Duodenal mucosa (tissue), 2 donors: Measurements from ENCODE around the gene TSKU.

Experiments
- H3K27ac ChIP-seq: one replicate; pipeline ENCODE4 v1.7.0; 2013; ENCODE audit warnings: low read depth, low read length
- H3K27me3 ChIP-seq, 2 donors: one replicate each; pipeline ENCODE4 v1.7.0; 2013; ENCODE audit warnings: low read length in 2 of 2, control low read depth in 1 of 2; ENCODE audit not compliant: insufficient read depth in 2 of 2, control insufficient read depth in 1 of 2
- H3K36me3 ChIP-seq, 2 donors: one replicate each; pipeline ENCODE4 v1.7.0; 2013; ENCODE audit warnings: low read length in 2 of 2, control low read depth in 1 of 2; ENCODE audit not compliant: insufficient read depth in 2 of 2, control insufficient read depth in 1 of 2
- H3K4me1 ChIP-seq, 2 donors: one replicate each; pipeline ENCODE4 v1.7.0; 2013; ENCODE audit warnings: low read length in 2 of 2, control low read depth in 1 of 2; ENCODE audit not compliant: insufficient read depth in 2 of 2, control insufficient read depth in 1 of 2
- H3K4me3 ChIP-seq, 2 donors: one replicate each; pipeline ENCODE4 v1.7.0; 2013; ENCODE audit warnings: low read length in 2 of 2, low read depth in 1 of 2
- H3K9ac ChIP-seq, 2 donors: one replicate each; pipeline ENCODE4 v1.7.0; 2013; ENCODE audit warnings: low read length in 2 of 2, low read depth in 1 of 2
- H3K9me3 ChIP-seq, 2 donors: one replicate each; pipeline ENCODE4 v1.7.0; 2013; ENCODE audit warnings: low read length in 2 of 2, control low read depth in 1 of 2; ENCODE audit not compliant: control insufficient read depth in 1 of 2

The TSKU gene

GRCh38 chr11:76762867-76763572, 20.1 kb upstream of the TSKU start:
- Histone ChIP-seq H3K4me3 (no peak overlapping the region), H3K36me3 (no peaks in the 10 kb centered on the region), H3K9me3 (no peaks in the 10 kb centered on the region), H3K27ac (no peak overlapping the region), H3K9ac (no peak overlapping the region), H3K4me1 (peaks cover 30 to 33% of the 10 kb centered on the region in 2 donors), H3K27me3 (no peaks in the 10 kb centered on the region)

DNA sequence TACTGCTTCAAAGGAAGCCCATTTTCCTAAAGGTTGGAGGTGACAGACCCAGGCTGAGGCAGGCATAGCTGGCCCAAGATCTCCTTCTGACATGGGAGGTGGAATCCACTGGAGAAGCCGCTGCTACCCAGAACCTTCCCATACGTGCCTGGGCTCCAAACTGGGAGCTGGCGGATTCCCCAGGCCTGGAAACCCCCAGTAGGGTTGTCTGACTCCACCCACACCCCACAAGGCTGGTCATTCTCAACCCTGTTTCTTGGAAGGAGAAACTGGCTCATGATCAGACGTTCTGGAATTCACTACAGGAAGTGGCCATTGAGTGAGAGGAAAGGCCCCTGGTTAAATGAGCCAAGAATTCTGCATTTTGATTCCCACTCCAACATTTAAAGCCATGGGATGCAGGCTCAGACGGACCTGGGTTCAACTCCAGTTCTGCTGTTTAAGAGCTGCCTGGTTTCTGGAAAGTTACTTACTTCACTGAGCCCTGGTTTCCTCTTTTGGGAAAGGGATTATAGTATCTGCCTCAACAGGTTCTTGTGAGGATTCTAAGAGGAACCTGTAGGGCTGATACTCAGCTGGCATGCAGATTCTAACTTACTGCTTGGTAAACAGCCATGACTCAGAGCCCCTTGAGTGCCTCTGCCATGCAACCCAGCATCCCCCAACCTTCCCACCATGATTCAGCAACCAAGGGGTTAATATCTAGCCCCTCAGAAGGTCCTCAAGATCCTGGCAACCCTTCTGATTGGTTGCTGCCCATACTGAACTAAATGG, 19.4 kb upstream of the TSKU start:
- H3K9ac ChIP-seq, result no peak overlapping the region
- H3K9me3 ChIP-seq, result no peaks in the 10 kb centered on the region
- no peak overlapping the region for H3K27ac ChIP-seq
- no peaks in the 10 kb centered on the region for H3K36me3 ChIP-seq
- H3K4me1 ChIP-seq, result peaks cover 38 to 40% of the 10 kb centered on the region in 2 donors
- no peak overlapping the region for H3K4me3 ChIP-seq
- H3K27me3 ChIP-seq, result no peaks in the 10 kb centered on the region

- Histone ChIP-seq H3K36me3 (no peaks in the 10 kb centered on the region), H3K4me1 (peaks cover 50 to 53% of the 10 kb centered on the region in 2 donors), H3K9ac (no peak overlapping the region), H3K4me3 (no peak overlapping the region), H3K27ac (no peak overlapping the region), H3K27me3 (no peaks in the 10 kb centered on the region), H3K9me3 (no peaks in the 10 kb centered on the region)
These were observed 18.1 kb upstream of the TSKU start for GRCh38 chr11:76764941-76765665.

GRCh38 chr11:76765863-76766350, 17.2 kb upstream of the TSKU start:
- H3K9me3 ChIP-seq, result no peaks in the 10 kb centered on the region
- H3K4me3 ChIP-seq, result no peak overlapping the region
- no peak overlapping the region for H3K27ac ChIP-seq
- H3K4me1 ChIP-seq, result peaks cover 58 to 61% of the 10 kb centered on the region in 2 donors
- no peaks in the 10 kb centered on the region for H3K27me3 ChIP-seq
- H3K36me3 ChIP-seq, result no peaks in the 10 kb centered on the region
- no peak overlapping the region for H3K9ac ChIP-seq

GRCh38 chr11:76766521-76766920, 16.6 kb upstream of the TSKU start:
- Histone ChIP-seq H3K9ac (no peak overlapping the region), H3K4me1 (peaks cover 64 to 68% of the 10 kb centered on the region in 2 donors), H3K4me3 (no peak overlapping the region), H3K36me3 (no peaks in the 10 kb centered on the region), H3K27me3 (no peaks in the 10 kb centered on the region), H3K9me3 (no peaks in the 10 kb centered on the region), H3K27ac (no peak overlapping the region)

- Histone ChIP-seq H3K27ac (no peak overlapping the region), H3K4me3 (peak overlapping the region; percentile 5 to 34), H3K27me3 (no peaks in the 10 kb centered on the region)
These were observed 15.5 kb upstream of the TSKU start for GRCh38 chr11:76767659-76768058.

DNA sequence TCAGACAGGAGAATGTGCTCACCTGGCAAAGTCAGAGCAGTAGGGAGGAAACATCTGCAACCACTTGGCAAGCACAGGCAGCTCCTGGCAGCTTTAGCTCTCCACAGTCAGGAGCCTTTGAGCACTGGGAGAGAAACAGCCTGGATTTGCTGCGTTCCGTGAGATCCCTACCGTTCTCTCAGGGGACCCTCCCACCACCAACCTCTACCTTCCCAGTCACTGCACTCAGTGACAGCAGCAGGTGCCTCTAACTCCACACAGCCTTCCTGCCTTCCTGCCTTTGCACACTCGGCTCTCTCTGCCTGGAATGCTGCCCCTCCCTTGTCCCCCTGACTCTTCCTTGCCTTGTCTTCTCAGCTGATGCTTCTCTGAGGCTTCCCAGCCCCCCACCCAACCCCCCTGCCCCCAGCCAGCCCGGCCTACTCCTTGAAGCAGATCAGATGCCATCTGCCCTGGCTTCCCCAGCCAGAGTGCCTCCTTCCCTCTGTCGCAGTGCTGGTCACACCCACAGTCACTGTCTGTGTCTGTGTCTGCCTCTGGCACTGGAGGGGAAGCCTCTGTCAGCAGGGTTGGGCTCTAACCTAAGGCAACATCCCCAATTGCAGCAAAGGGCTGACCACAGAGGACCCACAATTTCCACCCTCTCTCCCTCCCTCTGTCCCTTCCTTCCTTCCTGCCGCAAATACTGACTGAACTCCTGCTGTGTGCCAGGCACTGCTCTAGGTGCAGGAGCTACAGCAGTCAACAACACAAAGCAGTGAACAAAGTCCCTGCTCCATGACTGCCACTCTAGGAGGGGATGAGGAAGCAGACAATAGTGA, 14.9 kb upstream of the TSKU start:
- Histone ChIP-seq H3K4me3 (peak overlapping the region; percentile 50 to 55), H3K27me3 (no peaks in the 10 kb centered on the region), H3K27ac (peak overlapping the region; percentile 92), H3K9ac (peak overlapping the region; percentile 72 to 78), H3K9me3 (no peaks in the 10 kb centered on the region), H3K36me3 (no peaks in the 10 kb centered on the region), H3K4me1 (peaks cover 75 to 77% of the 10 kb centered on the region in 2 donors)

More at GRCh38 chr11:76767659-76768058, 15.5 kb upstream of the TSKU start:
- Histone ChIP-seq H3K4me1 (peaks cover 73 to 76% of the 10 kb centered on the region in 2 donors), H3K36me3 (no peaks in the 10 kb centered on the region), H3K9me3 (no peaks in the 10 kb centered on the region), H3K9ac (peak overlapping the region; percentile 53 to 72)

DNA sequence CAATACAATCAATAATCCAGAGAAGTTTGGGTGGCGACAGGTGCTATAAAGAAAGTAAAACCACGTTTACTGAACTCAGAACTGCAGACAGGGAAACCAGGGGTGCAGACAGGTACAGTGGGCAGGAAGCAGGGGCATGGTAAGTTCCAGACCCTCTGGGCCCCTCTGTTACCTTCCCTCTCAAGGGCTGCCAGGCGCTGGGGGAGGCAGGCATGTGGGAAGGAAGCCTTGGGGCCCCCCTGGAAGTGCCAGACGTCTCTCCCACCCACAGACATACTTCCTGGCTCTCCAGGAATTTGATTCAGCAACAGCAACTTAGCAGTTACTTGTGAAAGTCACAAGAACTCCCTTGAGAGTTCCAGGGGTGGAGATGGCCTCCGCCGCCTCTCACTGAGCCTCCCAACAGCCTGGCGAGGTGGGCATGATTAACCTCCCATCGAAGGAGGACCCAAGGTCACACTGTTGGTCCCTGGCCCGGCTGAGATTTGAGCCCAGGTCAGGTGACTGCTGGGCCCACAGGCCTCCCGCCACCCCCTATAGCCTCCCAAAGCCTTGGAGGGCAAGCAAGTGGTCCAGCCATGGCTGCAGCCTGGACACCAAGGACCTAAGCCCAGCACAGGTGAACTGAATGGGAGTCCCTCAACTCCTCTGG, 14.1 kb upstream of the TSKU start:
- no peaks in the 10 kb centered on the region for H3K27me3 ChIP-seq
- peak overlapping the region; percentile 92 for H3K27ac ChIP-seq
- peak overlapping the region; percentile 72 to 78 for H3K9ac ChIP-seq
- H3K9me3 ChIP-seq, result no peaks in the 10 kb centered on the region
- peak overlapping the region; percentile 50 to 55 for H3K4me3 ChIP-seq
- peaks cover 72 to 77% of the 10 kb centered on the region in 2 donors for H3K4me1 ChIP-seq
- no peaks in the 10 kb centered on the region for H3K36me3 ChIP-seq
